Stimulated activated CD8-positive, alpha-beta memory T cell treated with anti-CD3 and anti-CD28 coated beads, Interleukin-12 subunit alpha, Interleukin-12 subunit beta, amount 100 ng/mL, for 4 hours (primary cell): Measurements from ENCODE around the gene EMILIN2.
A peak's percentile ranks its signal among the peaks of the same experiment; 100 is the strongest.

Experiments
- DNase-seq: peaks from one replicate; pipeline ENCODE4 v3.0.0-alpha.2; 2020; ENCODE audit warnings: low read depth

Gene EMILIN2

GRCh38 chr18:2900684-2901422 lies 54.0 kb downstream of the EMILIN2 start:
- DNase-seq = no peak

- no peak for DNase-seq
Measured at GRCh38 chr18:2901423-2901985, 54.7 kb downstream of the EMILIN2 start.

- DNase-seq = no peak
Measured at GRCh38 chr18:2902327-2902726, 55.5 kb downstream of the EMILIN2 start.

GRCh38 chr18:2903006-2903405 lies 56.2 kb downstream of the EMILIN2 start:
- DNase-seq = no peak

- DNase-seq = peak; percentile 17
Measured at GRCh38 chr18:2905854-2906703, 59.3 kb downstream of the EMILIN2 start.

- peak; percentile 30 for DNase-seq
Measured at GRCh38 chr18:2906704-2907549, 60.1 kb downstream of the EMILIN2 start.

- no peak for DNase-seq
Measured at GRCh38 chr18:2907550-2908135, 60.8 kb downstream of the EMILIN2 start.

- DNase-seq = no peak
Measured at GRCh38 chr18:2908166-2908945, 61.5 kb downstream of the EMILIN2 start.

GRCh38 chr18:2908946-2909335 lies 62.1 kb downstream of the EMILIN2 start:
- no peak for DNase-seq

GRCh38 chr18:2909431-2910140 lies 62.8 kb downstream of the EMILIN2 start:
- DNase-seq = no peak

- DNase-seq = no peak
Measured at GRCh38 chr18:2910261-2910660, 63.5 kb downstream of the EMILIN2 start.

GRCh38 chr18:2910751-2911425 lies 64.1 kb downstream of the EMILIN2 start:
- DNase-seq = no peak

GRCh38 chr18:2911533-2911932 lies 64.7 kb downstream of the EMILIN2 start:
- no peak for DNase-seq

- no peak for DNase-seq
Measured at GRCh38 chr18:2912357-2913299, 65.8 kb downstream of the EMILIN2 start.

- no peak for DNase-seq
Measured at GRCh38 chr18:2913398-2914005, 66.7 kb downstream of the EMILIN2 start.

GRCh38 chr18:2914185-2914880 lies 67.5 kb downstream of the EMILIN2 start:
- DNase-seq = no peak

GRCh38 chr18:2914881-2915240 lies 68.1 kb downstream of the EMILIN2 start:
- no peak for DNase-seq
